ENCODE results near the gene ZNRF1.

DNA sequence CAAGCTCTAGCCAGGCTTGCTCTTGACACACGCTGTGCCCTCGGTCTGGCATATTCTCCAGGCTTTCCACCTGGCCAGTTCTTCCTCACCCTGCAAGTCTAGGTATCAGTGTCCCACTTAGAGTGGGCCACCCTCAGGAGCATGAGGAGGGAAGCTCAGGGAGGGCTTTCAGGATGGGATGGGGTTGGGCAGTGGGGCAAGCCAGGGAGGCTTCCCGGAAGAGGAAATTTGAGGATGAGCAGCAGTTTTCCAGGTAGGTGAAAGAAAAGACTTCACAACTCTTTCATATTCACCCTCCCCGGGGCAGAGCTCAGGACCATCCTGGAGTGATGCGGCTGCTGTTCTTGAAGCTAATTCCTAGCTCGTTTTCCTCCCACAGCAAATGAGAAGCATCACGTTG is 132.3 kb downstream of the ZNRF1 start:
- TF ChIP-seq, protein P1, sequence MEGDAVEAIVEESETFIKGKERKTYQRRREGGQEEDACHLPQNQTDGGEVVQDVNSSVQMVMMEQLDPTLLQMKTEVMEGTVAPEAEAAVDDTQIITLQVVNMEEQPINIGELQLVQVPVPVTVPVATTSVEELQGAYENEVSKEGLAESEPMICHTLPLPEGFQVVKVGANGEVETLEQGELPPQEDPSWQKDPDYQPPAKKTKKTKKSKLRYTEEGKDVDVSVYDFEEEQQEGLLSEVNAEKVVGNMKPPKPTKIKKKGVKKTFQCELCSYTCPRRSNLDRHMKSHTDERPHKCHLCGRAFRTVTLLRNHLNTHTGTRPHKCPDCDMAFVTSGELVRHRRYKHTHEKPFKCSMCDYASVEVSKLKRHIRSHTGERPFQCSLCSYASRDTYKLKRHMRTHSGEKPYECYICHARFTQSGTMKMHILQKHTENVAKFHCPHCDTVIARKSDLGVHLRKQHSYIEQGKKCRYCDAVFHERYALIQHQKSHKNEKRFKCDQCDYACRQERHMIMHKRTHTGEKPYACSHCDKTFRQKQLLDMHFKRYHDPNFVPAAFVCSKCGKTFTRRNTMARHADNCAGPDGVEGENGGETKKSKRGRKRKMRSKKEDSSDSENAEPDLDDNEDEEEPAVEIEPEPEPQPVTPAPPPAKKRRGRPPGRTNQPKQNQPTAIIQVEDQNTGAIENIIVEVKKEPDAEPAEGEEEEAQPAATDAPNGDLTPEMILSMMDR (IDR thresholded peaks at IDR 0.05 in 2 of 3, conservative IDR thresholded peaks at IDR 0.05 in 1 of 3; ENCODE audit: control insufficient read depth in 2 of 3, extremely low read depth in 1 of 3, insufficient read depth in 1 of 3, low read depth in 3 of 3, low read length in 3 of 3), result no peak
- TF ChIP-seq ZZZ3 (IDR thresholded peaks at IDR 0.05; ENCODE audit: control insufficient read depth, insufficient read length, low read depth) (no peak), SUPT20H (IDR thresholded peaks at IDR 0.05; ENCODE audit: borderline replicate concordance, control insufficient read depth, low read depth, low read length) (no peak), TCF3 (IDR thresholded peaks at IDR 0.05; ENCODE audit: borderline replicate concordance, insufficient read depth, low read depth, low read length) (no peak), FOS (IDR thresholded peaks at IDR 0.05; ENCODE audit: borderline replicate concordance, extremely low read depth, insufficient read length) (no peak), POLR2AphosphoS5 (IDR thresholded peaks at IDR 0.05; ENCODE audit: low read length) (no peak), POLR2A (IDR thresholded peaks at IDR 0.05; ENCODE audit: low read depth, low read length) (no peak), RAD21 (IDR thresholded peaks at IDR 0.05; ENCODE audit: insufficient read depth, low read depth, low read length) (no peak), ZNF622 (IDR thresholded peaks at IDR 0.05) (no peak), RBBP5 (conservative IDR thresholded peaks at IDR 0.05) (no peak)
- TF ChIP-seq, protein P2, sequence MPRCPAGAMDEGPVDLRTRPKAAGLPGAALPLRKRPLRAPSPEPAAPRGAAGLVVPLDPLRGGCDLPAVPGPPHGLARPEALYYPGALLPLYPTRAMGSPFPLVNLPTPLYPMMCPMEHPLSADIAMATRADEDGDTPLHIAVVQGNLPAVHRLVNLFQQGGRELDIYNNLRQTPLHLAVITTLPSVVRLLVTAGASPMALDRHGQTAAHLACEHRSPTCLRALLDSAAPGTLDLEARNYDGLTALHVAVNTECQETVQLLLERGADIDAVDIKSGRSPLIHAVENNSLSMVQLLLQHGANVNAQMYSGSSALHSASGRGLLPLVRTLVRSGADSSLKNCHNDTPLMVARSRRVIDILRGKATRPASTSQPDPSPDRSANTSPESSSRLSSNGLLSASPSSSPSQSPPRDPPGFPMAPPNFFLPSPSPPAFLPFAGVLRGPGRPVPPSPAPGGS (IDR thresholded peaks at IDR 0.05; ENCODE audit: borderline replicate concordance, insufficient read depth, low read depth, low read length, poor library complexity, severe bottlenecking), result no peak
- TF ChIP-seq, protein P3, sequence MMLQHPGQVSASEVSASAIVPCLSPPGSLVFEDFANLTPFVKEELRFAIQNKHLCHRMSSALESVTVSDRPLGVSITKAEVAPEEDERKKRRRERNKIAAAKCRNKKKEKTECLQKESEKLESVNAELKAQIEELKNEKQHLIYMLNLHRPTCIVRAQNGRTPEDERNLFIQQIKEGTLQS (IDR thresholded peaks at IDR 0.05; ENCODE audit: borderline replicate concordance, extremely low read depth, low read depth, low read length), result no peak

All from GM12878 (cell line).